NK-92 (cell line): ENCODE measurements around the gene RNF114.
"Not testable (repeated sequence)": the region's sequence is repeated elsewhere in the genome, so short reads cannot be mapped to it uniquely, and the experiment has no call there.

Experiments used
- DNase-seq: peaks from one replicate; lab custom pipeline; 2025; ENCODE audit not compliant: unreplicated experiment; lab: John Stamatoyannopoulos, UW

Gene RNF114

DNA sequence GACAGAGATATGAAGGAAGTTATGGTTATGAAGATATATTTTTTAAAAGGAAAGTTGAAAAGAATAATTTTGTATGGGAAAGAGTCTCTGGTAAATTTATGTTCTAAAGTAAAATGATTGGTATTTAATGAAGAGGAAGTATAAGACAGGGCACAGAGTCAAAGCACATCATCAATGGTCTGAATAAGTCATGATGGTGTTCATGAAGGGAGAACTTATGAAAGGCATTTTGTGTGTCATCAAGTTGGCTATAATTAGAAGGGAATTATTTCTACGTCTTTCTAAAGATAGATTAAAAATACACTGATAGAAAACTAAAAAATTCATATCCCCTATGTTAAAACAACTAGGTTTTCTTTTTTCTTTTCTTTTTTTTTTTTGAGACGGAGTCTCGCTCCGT is 25.2 kb downstream of the RNF114 start:
- DNase-seq = no peak

DNA sequence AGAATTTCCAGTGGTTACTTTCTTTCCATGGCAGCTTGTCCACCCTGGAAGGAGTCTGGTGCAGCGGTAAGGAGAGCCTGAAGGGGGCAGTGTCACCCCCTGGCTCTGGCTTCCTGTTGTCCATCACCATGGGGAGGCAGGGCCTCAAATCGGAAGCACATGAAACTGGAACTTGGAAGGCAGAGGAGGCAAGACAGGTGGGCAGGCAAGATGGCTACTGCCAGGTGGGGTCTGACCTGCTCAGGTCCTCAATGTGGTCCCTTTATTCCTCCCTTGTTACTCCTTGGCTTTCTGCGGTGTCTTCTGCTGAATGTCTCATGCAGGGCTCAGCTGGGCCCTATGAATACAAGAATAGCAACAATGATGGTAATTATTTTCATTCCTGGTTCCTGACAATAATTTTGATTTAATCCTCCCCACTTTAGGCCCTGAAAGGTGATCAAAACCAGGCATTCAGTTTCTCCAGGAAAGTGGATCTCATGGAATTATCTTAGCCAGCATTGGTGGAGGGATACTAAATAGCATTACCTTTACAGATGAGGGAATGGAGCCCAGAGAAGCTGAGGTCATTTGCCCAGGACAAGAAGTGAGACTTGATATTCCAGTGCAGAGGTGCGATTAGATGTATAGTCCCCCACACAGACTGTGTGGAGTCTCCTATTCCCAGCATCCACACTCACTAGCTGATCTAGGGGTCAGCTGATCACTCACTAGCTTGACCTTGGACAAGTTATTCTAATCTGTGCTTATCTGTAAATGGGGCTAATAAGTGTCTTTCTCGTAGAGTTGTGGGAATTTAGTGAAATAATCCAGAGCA is 29.0 kb downstream of the RNF114 start:
- DNase-seq = no peak

DNA sequence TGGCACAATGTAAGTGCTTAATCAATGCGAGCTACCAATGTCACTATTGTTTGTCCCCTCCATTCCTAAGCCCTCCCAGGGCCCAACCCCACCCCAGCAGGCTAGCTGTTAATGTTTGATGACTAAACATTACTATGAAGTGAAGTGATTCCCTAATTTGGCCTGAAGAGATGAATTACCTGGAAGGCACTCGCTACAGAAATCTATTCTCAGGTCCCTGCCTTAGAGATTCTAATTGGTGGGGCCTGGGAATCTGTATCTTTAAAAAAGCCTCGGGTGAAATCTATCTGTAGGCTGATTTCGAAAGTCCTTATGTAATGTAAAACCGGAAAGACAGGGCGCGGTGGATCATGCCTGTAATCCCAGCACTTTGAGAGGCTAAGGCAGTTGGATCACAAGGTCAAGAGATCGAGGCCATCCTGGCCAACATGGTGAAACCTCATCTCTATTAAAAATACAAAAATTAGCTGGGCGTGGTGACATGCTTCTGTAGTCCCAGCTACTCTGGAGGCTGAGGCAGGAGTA is 29.6 kb downstream of the RNF114 start:
- no peak for DNase-seq

DNA sequence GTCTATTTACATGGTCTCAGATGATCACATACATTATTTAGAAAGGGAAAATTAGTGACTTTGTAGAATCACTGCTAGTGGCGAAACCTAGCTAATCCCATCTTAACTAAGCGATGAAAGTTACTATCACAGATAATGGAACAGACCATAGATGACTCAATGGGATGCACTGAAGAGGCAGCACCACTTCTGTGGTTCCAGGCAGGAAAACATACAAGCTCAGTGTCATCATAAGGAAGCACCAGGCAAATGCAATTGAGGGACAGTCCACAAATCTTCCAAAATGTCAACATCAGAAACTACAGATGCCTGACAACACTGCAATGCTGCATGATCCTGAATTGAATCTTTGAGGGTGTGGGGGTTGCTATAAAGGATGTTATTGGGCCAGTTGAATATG is 30.7 kb downstream of the RNF114 start:
- DNase-seq = no peak

DNA sequence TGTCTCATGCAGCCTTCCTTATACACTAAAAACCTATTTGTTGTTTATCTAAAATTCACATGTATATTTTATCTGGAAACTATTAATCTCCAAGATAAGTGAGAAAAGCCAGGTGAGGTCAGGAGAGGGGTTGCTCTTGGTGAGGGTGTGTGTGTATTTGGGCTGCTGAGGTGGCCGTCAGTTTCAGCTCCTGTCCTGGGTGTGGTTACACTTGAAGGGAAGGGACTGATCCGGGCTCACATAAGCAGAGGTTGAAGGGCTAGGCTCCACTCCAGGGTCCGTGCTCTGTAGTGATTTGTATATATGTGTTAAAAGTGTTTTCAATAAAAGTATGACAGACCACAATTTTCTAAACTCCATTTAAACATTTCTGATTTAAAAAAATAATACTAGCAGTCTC is 33.0 kb downstream of the RNF114 start:
- DNase-seq = no peak

DNA sequence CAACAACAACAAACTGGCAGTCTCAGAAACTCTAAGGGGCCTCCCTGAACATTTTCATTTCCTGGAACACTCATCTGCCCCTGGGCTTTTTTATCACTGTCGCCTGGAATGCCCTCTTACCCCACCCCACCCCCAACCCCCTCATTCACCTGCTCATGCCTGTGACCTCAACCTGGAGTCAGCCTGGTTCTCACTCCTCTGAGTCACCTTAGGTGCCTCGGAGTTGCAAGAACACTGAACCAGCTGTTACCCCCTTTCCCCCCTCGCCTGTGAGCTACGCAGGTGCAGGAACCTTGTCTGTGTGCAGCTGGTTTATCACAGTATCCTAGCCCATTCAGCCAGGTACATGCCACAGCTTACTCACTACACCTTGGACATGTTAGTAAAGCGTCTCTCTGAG is 33.7 kb downstream of the RNF114 start:
- no peak for DNase-seq

DNA sequence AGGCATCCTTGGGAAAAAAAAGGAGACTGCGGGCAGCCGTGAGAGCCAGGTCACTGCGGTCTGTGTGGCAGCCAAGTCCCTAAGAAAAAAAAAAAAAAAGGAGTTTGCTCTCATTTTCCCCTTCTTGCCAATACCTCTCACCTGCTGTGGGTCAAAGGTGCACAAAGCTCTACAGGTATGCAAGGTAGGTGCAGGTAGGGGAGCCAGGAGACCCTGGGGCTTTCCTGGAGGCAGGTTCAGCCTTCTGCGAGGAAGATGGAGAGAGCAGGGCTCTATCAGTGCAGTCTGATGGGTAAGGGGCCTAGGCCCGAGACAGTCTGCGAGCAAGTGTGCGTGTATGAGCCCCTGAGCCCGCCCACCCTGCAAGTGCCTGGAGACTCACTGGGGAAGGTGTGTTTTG is 34.3 kb downstream of the RNF114 start:
- no peak for DNase-seq

DNA sequence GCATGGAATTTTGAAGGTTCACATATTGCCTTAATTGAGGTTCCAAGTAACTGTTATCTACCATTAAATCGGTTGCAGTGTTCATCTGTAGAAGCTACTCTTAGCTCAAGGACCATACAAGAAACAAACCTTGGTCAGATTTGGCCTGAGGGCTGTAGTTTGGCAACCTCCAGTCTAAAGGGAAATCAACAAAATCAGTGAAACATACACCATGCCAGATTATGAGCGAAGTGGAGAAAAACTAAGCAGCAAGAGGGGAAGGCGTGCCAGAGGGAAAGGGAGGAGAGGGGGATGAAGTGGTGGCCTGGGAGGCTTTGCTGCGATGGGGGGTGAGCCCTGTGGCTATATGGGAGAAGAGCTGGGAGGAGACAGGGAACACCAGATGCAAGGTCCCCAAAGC is 37.8 kb downstream of the RNF114 start:
- DNase-seq = no peak

DNA sequence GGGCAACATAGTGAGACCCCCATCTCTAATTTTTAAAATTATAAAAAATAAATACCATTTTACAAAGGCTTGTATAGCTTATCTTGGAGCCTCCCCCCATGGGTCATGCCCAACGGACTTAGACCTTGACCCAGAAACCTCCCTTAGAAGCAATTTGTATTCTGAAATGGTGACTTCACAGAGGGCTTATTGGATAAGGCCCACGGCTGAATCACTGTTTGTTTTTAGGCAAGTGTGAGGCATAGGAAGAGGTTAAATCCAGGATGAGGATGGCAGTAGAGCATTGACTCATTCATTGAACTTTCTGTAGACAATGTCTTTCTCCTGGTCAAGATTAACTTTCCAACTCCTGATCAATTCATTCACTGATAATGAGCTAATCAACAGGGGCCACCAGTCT is 40.3 kb downstream of the RNF114 start:
- no peak for DNase-seq

DNA sequence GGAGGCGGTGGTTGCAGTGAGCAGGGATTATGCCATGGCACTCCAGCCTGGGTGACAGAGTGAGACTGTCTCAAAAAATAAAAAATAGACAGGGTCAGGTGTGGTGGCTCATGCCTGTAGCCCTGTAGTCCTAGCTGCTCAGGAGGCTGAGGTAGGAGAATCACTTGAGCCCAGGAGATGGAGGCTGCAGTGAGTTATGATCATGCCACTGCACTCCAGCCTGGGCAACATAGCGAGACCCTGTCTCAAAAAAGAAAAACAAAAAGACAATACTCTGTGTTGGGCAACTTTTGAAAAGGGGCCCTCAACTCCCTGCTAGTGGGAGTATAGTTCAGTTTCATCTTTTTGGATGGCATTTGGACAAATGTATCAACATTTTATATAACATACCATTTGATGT is 41.5 kb downstream of the RNF114 start:
- not testable (repeated sequence) for DNase-seq

DNA sequence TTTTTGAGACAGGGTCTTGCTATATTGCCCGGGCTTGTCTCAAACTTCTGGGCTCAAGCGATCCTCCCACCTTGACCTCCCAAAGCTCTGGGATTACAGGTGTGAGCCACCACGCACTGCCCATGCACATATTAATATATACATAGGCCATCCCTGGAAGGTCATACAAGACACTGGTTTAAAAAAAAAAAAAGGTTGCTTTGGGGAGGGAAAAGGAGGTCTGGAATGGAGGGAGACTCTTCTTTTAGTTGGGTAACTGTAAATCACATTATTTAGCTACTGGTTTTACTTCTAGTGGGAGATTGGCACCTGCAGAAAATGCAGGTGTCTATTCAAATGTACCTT is 42.5 kb downstream of the RNF114 start:
- no peak for DNase-seq

DNA sequence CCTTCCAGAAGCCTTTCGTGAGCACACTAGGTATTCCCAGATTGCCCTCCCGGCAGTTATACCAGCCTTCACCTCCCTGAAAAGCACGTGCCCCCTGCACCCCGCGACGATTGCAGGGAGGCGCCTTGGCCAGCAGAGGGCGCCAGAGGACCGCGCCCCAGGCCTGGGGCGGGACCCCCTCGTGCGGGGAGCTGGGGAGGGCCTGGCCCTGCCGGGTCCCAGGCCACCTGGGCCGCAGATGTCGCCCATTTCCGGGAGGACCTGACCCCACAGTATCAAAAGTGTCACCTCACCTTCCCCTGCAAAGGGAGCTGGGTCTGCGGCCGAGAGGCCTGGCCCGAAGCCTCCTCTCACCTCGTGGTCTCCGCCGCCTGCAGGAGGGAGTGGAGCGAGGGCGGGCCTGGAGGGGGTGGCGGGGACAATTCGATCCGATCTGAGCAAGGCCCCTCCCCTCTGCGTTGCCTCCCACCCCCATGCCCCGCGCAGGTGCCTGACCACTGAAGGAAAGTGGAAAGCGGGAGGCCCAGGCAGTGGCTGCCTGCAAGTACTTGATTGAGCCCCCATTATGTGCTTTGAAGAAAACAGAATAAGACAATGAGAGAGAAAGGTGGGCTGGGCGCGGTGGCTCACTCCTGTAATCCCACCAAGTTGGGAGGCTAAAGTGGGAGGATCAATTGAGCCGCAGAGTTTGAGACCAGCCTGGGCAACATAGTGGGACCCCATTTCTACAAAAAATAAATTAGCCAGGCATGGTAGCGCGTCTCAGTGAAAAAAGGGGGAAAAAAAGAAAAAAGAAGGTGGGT is 43.0 kb downstream of the RNF114 start:
- no peak for DNase-seq

DNA sequence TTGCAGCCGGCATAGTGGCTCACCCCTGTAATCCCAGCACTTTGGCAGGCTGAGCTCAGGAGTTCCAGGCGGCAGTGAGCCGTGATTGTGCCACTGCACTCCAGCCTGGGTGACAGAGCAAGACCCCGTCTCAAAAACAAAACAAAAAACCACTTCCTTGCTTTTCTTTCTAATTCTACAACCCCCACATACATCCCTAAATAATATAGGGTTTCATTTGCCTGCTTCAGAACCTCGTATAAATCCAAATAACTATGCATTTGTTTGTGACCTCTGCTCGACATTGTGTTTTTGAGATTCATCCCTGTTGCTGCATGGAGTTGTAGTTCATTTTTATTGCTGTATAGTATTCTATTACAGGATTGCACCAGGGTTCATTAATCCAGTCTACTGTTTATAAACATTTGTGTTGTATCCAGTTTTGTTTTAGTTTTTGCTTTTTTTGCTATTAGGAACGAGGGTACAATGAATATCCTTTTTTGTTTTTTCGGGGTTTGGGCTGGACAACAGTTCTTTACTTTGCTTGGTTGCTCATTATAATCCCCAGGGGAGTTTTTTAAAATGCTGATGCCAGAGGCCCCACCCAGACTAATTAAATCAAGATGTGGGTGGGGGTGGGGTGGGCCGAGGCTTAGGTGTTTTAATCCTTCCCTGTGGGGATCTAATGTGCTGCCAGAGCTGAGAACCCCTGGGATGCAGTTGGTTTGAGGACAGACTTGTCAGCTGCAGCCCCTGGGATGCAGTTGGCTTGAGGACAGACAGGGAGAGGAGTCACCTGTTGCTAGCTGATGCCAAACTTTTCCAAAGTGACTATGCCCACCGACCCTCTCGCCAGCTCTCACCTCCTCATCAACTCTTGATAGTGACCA is 44.2 kb downstream of the RNF114 start:
- DNase-seq = no peak

DNA sequence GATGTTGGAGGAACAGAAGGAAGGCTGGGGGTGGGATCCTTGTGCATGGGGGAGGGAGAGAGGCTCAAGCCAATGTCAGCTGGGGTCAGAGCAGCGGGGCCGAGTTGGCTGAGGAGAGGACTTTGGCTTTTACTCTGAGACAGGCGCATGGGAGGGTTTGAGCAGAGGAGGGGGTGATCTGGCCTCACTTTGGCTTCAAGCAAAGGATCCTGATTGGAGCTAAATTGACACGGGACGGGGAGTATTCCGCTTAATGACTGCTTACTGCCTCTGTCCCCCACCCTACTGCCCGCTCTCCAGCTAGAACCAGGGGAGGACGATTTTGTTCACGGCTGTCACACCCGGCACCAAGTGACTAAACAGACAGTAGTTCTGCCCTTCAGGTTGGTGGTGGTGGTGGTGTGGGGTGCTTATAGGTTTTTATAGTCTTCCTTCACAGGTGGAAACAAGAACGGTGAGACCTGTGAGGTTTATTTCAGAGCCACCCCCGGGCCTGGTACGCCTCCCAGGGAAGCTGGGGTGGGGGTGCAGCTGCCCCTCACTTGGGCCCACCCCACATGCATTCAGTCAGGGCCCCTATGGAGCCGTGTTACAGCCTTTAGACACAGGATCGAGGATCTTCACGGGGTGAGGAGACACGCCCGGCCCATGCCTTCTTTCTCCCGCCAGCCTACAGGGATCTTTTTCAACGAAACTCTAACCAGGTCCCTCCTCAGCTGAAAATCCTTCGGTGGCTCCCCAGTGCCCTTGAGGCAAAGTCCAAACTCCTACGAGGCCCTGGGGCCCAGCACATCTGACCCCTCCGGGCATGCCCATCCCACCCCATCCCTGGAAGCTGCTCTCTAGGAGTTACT is 45.2 kb downstream of the RNF114 start:
- no peak for DNase-seq

DNA sequence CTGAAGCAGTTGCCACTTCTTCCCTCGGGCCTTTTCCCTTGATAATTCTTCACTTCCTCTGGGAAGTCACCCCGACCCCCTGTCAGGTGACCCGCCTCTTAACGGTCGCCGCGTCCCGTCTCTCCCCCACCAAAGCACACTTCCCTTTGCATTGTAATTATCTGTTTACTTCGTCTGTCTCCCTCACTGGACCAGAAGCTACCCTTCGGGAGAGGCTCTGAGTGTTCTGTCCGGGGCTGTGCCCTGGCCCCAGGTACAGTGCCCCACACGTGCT is 45.8 kb downstream of the RNF114 start:
- no peak for DNase-seq

DNA sequence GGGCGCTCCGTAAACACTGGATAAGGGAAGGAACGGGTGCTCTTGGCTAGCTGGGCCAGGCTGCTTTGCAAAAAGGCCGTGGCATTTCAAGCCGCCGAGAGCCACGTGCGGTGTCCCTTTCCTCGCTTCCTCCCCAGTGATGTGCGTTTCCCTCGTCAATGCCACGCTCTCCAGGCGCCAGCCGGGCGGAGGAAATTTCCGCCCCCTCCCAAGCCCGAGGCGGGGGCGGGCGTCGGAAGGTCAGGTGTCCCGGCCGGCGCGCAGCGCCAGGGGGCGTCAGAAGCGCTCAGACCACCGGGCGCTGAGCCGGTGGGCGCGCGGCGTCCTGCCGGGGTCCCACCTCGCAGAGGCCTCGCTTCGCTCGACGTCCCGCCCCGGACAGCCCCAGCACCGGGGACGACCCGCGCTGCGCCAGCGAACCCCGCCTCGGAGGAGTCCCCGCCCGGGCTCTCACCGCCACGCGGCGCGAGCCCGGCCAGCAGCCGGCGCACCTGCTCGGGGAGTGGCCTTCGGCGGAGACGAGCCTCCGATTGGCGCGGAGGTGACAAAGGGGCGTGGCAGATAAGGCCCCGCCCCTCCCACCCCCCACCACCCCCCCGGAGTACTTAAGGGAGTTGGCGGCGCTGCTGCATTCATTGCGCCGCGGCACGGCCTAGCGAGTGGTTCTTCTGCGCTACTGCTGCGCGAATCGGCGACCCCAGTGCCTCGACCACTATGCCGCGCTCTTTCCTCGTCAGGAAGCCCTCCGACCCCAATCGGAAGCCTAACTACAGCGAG is 46.3 kb downstream of the RNF114 start, which contains the start of gene SNAI1:
TSS of gene SNAI1 (plus strand) at position 635 of the 777 bp plus-strand sequence. CDS start at position 715, 80 bp downstream.
- DNase-seq = no peak

DNA sequence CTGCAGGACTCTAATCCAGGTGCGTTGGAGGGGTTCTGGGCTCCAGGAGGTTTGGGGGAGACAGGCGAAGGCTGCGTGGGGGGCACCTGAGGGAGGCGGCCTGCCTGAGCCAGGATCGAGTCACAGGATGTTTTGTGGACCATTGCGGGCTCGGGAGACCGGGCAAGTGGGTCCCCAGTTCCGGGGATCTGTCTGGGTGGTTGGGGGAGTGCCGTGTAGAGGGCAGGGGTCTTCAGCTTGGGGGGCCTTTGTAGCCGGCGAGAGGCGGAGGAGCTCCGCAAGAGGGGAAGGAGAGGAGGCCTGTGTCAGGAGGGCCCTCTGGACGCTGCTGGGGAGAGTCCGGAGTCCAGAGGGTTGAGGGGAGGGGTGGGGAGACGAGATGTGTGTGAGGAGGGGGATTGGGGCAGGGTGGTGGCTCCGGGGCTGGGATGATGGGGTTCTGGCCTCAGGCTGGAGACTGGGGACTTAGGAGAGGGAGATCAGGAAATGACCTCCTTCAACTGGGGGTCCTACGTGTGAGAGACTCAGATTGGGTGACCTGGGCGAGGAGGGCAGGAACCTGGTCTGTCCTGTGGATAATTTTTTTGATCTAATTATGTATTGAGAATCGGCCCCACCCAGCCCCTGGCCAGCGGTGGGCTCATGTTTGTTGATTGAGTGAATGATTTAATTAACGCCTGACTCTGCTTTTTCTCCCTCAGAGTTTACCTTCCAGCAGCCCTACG is 47.1 kb downstream of the RNF114 start:
- no peak for DNase-seq

DNA sequence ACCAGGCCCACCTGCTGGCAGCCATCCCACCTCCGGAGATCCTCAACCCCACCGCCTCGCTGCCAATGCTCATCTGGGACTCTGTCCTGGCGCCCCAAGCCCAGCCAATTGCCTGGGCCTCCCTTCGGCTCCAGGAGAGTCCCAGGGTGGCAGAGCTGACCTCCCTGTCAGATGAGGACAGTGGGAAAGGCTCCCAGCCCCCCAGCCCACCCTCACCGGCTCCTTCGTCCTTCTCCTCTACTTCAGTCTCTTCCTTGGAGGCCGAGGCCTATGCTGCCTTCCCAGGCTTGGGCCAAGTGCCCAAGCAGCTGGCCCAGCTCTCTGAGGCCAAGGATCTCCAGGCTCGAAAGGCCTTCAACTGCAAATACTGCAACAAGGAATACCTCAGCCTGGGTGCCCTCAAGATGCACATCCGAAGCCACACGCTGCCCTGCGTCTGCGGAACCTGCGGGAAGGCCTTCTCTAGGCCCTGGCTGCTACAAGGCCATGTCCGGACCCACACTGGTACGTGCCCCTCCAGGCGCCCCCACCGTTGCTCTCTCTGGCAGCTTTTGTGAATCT is 47.7 kb downstream of the RNF114 start:
- no peak for DNase-seq
